SK-N-SH (cell line): Measurements from ENCODE around the gene FMC1.

ENCODE experiments used
- CHD2 ChIP-seq: fragments of 150-350 bp; IDR thresholded peaks from 2 replicates; pipeline ENCODE4 v1.6.1; 2018; ENCODE audit warnings: low read length; ENCODE audit not compliant: partially characterized antibody
- EP300 ChIP-seq, 2 experiments: IDR thresholded peaks; 2 replicates each; pipeline versions ENCODE4 v1.4.0 to v1.6.1; 2012; ENCODE audit warnings: borderline replicate concordance in 1 of 2, low read depth in 1 of 2, low read length in 1 of 2
- FOXJ3 ChIP-seq: sonication (generic); formaldehyde crosslinking; IDR thresholded peaks from 2 replicates; pipeline ENCODE4 v1.5.1; 2020; ENCODE audit warnings: mild to moderate bottlenecking, missing genetic modification reagents
- FOXM1 ChIP-seq: IDR thresholded peaks from 2 replicates; pipeline ENCODE4 v1.4.0; 2012; ENCODE audit warnings: low read depth, mild to moderate bottlenecking
- JUND ChIP-seq: IDR thresholded peaks from 2 replicates; pipeline ENCODE4 v1.4.0; 2012
- NFIC ChIP-seq: IDR thresholded peaks from 2 replicates; pipeline ENCODE4 v1.4.0; 2012; ENCODE audit warnings: borderline replicate concordance
- POLR2AphosphoS5 ChIP-seq: IDR thresholded peaks from 2 replicates; pipeline ENCODE4 v1.6.1; 2012; ENCODE audit warnings: low read depth, low read length
- SMC3 ChIP-seq: IDR thresholded peaks from 2 replicates; pipeline ENCODE4 v1.6.1; 2012; ENCODE audit warnings: low read depth, low read length, improper control_type of control experiment
- TAF1 ChIP-seq: IDR thresholded peaks from 2 replicates; pipeline ENCODE4 v1.6.1; 2012; ENCODE audit warnings: low read depth, mild to moderate bottlenecking, low read length, moderate library complexity, borderline replicate concordance
- YY1 ChIP-seq: IDR thresholded peaks from 2 replicates; pipeline ENCODE4 v1.4.0; 2012; ENCODE audit warnings: low read depth, mild to moderate bottlenecking
- TF ChIP-seq, protein P1 (sequence below): fragments of 200-600 bp; sonication (generic); IDR thresholded peaks from 2 replicates; pipeline ENCODE4 v1.6.1; 2017; ENCODE audit warnings: antibody characterized with exemption, mild to moderate bottlenecking, moderate library complexity

DNA sequence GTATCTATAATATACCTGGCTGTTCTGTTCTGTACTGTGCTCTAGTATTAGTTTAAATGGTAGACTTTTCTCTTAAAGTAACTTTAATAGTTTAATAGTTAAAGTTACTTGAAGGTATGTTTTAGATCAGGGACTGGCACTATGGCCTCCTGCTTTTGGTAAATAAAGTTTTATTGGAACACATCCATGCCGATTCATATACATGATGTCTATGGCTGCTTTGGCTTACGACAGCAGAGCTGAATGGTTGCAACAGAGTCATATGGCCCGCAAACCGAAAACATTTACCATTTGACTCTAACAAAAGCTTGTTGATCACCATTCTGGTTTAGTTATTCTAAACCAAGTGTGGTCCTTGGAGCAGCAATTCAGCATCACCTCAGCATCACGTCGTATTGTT lies 25.3 kb downstream of the FMC1 start:
- TF ChIP-seq TAF1 (no peak), FOXJ3 (CRISPR knock-in tag) (no peak), JUND (no peak), CHD2 (no peak), POLR2AphosphoS5 (no peak), FOXM1 (no peak), SMC3 (no peak), NFIC (no peak), YY1 (no peak), EP300 (IDR thresholded peaks at IDR 0.05; ENCODE audit: borderline replicate concordance in 1 of 2, low read depth in 1 of 2, low read length in 1 of 2) (no peak)
- TF ChIP-seq, protein P1, sequence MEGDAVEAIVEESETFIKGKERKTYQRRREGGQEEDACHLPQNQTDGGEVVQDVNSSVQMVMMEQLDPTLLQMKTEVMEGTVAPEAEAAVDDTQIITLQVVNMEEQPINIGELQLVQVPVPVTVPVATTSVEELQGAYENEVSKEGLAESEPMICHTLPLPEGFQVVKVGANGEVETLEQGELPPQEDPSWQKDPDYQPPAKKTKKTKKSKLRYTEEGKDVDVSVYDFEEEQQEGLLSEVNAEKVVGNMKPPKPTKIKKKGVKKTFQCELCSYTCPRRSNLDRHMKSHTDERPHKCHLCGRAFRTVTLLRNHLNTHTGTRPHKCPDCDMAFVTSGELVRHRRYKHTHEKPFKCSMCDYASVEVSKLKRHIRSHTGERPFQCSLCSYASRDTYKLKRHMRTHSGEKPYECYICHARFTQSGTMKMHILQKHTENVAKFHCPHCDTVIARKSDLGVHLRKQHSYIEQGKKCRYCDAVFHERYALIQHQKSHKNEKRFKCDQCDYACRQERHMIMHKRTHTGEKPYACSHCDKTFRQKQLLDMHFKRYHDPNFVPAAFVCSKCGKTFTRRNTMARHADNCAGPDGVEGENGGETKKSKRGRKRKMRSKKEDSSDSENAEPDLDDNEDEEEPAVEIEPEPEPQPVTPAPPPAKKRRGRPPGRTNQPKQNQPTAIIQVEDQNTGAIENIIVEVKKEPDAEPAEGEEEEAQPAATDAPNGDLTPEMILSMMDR, result no peak
